ENCODE data around the gene KIF1B. TPM values are rescaled to one million over a fixed set of nuclear protein-coding genes. Genes with fewer than 3 reads are reported as not detected.

Gene KIF1B
- total and polyA plus RNA-seq, 10 of the 15 experiments (the other 5 are each of a cell fraction or from before 2014, with no cell fraction given), result 2.1 to 16.5 (median 8.7) TPM

- no TSS peak for BruUV-seq (replicated peaks)
- ATAC-seq (no peak), DNase-seq (ENCODE audit: low read depth, low spot score) (no peak), FAIRE-seq (no peak)
- no peak overlapping the region for H3K27ac ChIP-seq (ENCODE audit: control insufficient read depth, insufficient read depth)
- intact Hi-C loops (cut with micrococcal nuclease; ENCODE audit: unreplicated experiment) (no loop called here), in situ Hi-C loops (cut with MboI) (no loop called here)
- no peak overlapping the region for H3K4me3 ChIP-seq
- ChIA-PET POLR2A (no interaction called here), RAD21 (ENCODE audit: unreplicated experiment) (no interaction called here), CTCF (no interaction called here), SMC1A (ENCODE audit: uncharacterized antibody, unreplicated experiment) (no interaction called here)
- no peaks in the 10 kb centered on the region; the same call in 2 of the 3 replicates for H3K9me3 ChIP-seq (replicated peaks; ENCODE audit: control insufficient read depth, insufficient read depth, low read length)
- no peaks in the 10 kb centered on the region for H3K79me2 ChIP-seq (ENCODE audit: control insufficient read depth, insufficient read depth, low read length)
- no peaks in the 10 kb centered on the region for H4K20me1 ChIP-seq (ENCODE audit: control insufficient read depth, insufficient read depth)
- 75% methylated on average over 5 of the region's 5 CpGs for WGBS (ENCODE audit: insufficient coverage, insufficient replicate concordance, low lambda C conversion rate, missing lambda C conversion rate)
- no peaks in the 10 kb centered on the region for H3K4me1 ChIP-seq (ENCODE audit: control insufficient read depth, insufficient read depth, low read length)
- H3K4me2 ChIP-seq (ENCODE audit: control insufficient read depth, insufficient read depth), result no peak overlapping the region
- H3K9ac ChIP-seq (ENCODE audit: control insufficient read depth, insufficient read depth, low read length), result no peak overlapping the region
- no peak overlapping the region for H2AFZ ChIP-seq (ENCODE audit: control insufficient read depth, low read depth, low read length)
- H3K27me3 ChIP-seq (replicated peaks in 1 of 2; ENCODE audit: control insufficient read depth in 2 of 2, insufficient read depth in 2 of 2, low read length in 1 of 2), result no peaks in the 10 kb centered on the region
- H3K36me3 ChIP-seq (ENCODE audit: control insufficient read depth in 2 of 2, insufficient read depth in 2 of 2, low read length in 1 of 2), result no peaks in the 10 kb centered on the region; a peak in 1 of 4 replicates
- TF ChIP-seq SKIL (IDR thresholded peaks at IDR 0.05; ENCODE audit: low read depth, poor library complexity, severe bottlenecking) (no peak), IRF4 (IDR thresholded peaks at IDR 0.05; ENCODE audit: low read depth, low read length) (no peak), SREBF2 (IDR thresholded peaks at IDR 0.05; ENCODE audit: low read length) (no peak), TCF7 (IDR thresholded peaks at IDR 0.05; ENCODE audit: borderline replicate concordance) (no peak), MYB (IDR thresholded peaks at IDR 0.05; ENCODE audit: borderline replicate concordance, low read depth, low read length) (no peak), SPI1 (IDR thresholded peaks at IDR 0.05; ENCODE audit: borderline replicate concordance, insufficient read depth, low read depth, low read length) (no peak), BACH1 (IDR thresholded peaks at IDR 0.05; ENCODE audit: borderline replicate concordance) (no peak), CBFB (IDR thresholded peaks at IDR 0.05; ENCODE audit: low read depth) (no peak), NFXL1 (IDR thresholded peaks at IDR 0.05; ENCODE audit: borderline replicate concordance) (no peak), POLR2AphosphoS2 (IDR thresholded peaks at IDR 0.05; ENCODE audit: low read depth, low read length) (no peak), SIN3A (IDR thresholded peaks at IDR 0.05; ENCODE audit: low read depth, low read length) (no peak)
- TF ChIP-seq, protein P1, sequence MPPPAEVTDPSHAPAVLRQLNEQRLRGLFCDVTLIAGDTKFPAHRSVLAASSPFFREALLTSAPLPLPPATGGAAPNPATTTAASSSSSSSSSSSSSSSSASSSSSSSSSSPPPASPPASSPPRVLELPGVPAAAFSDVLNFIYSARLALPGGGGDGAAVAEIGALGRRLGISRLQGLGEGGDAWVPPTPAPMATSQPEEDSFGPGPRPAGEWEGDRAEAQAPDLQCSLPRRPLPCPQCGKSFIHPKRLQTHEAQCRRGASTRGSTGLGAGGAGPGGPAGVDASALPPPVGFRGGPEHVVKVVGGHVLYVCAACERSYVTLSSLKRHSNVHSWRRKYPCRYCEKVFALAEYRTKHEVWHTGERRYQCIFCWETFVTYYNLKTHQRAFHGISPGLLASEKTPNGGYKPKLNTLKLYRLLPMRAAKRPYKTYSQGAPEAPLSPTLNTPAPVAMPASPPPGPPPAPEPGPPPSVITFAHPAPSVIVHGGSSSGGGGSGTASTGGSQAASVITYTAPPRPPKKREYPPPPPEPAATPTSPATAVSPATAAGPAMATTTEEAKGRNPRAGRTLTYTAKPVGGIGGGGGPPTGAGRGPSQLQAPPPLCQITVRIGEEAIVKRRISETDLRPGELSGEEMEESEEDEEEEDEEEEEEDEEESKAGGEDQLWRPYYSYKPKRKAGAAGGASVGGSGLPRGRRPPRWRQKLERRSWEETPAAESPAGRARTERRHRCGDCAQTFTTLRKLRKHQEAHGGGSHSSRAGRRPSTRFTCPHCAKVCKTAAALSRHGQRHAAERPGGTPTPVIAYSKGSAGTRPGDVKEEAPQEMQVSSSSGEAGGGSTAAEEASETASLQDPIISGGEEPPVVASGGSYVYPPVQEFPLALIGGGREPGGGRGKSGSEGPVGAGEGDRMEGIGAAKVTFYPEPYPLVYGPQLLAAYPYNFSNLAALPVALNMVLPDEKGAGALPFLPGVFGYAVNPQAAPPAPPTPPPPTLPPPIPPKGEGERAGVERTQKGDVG (CRISPR knock-in tag; IDR thresholded peaks at IDR 0.05), result no peak
- TF ChIP-seq, protein P2, sequence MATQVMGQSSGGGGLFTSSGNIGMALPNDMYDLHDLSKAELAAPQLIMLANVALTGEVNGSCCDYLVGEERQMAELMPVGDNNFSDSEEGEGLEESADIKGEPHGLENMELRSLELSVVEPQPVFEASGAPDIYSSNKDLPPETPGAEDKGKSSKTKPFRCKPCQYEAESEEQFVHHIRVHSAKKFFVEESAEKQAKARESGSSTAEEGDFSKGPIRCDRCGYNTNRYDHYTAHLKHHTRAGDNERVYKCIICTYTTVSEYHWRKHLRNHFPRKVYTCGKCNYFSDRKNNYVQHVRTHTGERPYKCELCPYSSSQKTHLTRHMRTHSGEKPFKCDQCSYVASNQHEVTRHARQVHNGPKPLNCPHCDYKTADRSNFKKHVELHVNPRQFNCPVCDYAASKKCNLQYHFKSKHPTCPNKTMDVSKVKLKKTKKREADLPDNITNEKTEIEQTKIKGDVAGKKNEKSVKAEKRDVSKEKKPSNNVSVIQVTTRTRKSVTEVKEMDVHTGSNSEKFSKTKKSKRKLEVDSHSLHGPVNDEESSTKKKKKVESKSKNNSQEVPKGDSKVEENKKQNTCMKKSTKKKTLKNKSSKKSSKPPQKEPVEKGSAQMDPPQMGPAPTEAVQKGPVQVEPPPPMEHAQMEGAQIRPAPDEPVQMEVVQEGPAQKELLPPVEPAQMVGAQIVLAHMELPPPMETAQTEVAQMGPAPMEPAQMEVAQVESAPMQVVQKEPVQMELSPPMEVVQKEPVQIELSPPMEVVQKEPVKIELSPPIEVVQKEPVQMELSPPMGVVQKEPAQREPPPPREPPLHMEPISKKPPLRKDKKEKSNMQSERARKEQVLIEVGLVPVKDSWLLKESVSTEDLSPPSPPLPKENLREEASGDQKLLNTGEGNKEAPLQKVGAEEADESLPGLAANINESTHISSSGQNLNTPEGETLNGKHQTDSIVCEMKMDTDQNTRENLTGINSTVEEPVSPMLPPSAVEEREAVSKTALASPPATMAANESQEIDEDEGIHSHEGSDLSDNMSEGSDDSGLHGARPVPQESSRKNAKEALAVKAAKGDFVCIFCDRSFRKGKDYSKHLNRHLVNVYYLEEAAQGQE (IDR thresholded peaks at IDR 0.05; ENCODE audit: low read depth, low read length), result no peak
Observed at GRCh38 chr1:10229903-10230302, 19.5 kb downstream of the KIF1B start.
